Measurements from ENCODE around the gene TMOD3. TPM values are rescaled to one million over a fixed set of nuclear protein-coding genes. Genes with fewer than 3 reads are reported as not detected.
"Not testable (repeated sequence)": the region's sequence is repeated elsewhere in the genome, so short reads cannot be mapped to it uniquely, and the experiment has no call there.

TMOD3 gene
- total RNA-seq, 1 donor from 2014 or later: 37.4 TPM

DNA sequence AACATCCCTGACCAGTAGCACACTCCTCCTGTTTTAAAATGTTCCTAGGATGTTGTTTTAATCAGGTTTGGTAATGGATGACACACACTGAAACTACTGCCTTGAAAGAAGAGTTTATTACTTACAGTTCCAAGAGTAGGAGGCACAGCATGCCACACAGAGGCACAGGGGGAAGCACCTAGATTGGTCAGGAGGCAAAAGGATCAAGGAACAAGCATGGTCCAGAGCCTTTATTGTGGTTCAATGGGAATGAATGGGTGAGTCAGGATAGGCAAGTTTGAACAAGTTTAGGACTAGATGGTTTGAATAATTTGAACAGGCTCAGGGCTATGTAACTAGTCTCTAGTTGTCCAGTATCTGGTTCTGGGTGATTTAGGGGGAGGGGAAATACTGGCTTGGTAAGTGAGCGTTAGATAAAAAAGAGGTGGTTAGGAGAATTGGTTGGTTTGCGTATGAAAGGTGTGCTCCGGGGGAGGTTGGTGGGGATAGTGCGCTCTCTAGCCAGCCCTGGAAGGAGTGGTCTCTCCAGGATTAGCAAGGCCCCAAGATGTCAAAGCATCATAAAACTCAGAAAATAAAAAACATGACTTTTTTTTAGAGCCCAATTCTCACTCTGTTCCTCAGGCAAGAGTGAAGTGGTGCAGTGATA lies 35.1 kb downstream of the TMOD3 start:
- DNase-seq (ENCODE audit: low spot score): no peak

DNA sequence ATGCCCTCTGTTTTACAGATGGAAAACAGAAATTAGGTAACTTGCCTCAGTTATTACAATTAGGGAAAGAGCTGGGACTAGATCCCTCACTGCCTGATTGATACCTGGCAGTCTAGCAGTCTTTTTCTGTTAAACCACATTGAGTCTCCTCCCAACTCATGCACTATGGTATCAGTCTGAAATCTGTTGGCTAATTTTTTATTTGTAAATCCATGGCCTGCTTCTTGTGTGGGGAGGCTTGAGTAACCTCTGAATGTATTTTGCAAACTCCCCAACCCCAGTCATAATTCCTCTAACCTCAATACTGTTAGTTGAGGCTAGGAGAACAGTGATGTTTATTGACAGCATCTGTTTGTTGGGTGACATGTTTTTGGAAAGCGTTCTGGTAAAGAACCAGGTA lies 35.9 kb downstream of the TMOD3 start:
- no peak for DNase-seq (ENCODE audit: low spot score)

DNA sequence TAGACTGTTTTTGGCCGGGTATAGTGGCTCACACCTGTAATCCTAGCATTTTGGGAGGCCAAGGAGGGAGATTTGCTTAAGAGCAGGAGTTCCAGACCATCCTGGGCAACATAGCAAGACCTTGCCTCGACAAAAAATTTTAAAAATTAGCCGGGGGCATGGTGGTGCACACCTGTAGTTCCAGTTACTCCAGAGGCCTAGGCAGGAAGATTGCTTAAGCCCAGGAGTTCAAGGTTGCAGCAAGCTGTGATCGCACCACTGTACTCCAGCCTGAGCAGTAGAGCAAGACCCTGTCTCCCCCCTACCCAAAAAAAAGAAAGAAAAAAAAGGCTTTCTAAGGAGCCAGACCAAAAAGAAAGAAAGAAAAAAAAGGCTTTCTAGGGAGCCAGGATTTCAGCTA lies 36.7 kb downstream of the TMOD3 start:
- no peak for DNase-seq (ENCODE audit: low spot score)

DNA sequence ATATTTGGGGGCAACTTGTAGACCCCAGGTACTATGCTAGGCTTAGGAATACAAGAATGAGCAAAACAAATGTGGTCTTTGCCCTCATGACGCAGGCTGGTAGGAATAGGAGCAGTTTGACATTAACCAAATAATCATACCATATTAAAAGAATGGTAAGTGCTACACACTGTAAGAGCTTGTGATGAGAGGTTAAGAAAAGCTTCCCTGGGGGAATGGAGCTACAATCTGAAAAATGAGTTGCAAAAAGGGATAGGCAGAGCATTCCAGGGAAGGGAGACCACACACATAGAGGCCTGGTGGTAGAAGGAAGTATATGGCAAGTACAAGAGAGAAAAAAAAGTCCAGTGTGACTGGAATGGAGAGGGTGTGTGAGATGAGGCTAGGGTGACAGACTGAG lies 37.3 kb downstream of the TMOD3 start:
- DNase-seq (ENCODE audit: low spot score): no peak

DNA sequence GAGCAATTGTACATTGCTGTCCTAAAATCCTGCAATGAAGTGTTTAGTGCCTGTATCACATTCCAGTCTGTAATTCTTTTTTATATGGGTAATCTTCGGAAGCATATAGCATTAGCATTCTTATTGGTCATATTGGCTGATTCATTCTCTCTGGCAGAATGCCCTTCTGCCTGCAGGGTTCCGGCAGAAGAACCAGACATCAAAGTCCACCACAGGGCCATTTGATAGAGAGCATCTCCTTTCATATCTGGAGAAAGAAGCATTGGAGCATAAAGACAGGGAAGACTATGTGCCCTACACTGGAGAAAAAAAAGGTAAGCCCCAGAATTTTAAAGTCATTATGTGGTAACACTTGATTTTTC lies 39.6 kb downstream of the TMOD3 start:
- DNase-seq (ENCODE audit: low spot score): peak; percentile 69

- no peak for DNase-seq (ENCODE audit: low spot score)
Measured at GRCh38 chr15:51870774-51871173, 41.3 kb downstream of the TMOD3 start.

GRCh38 chr15:51874751-51875644 lies 45.5 kb downstream of the TMOD3 start:
- no peak for DNase-seq (ENCODE audit: low spot score)

DNA sequence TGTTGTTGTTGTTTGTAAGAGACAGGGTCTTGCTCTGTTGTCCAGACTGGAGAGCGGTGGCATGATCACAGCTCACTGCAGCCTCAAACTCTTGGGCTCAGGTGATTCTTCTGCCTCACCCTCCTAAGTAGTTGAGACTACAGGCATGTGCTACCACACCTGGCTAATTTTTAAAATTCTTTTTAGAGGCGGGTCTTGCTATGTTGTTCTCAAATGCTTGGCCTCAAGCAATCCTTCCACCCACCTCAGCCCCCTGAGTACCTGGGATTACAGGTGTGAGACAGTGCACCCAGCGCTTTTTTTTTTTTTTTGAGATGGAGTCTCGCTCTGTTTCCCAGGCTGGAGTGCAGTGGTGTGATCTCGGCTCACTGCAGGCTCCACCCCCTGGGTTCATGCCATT lies 46.7 kb downstream of the TMOD3 start:
- no peak for DNase-seq (ENCODE audit: low spot score)

DNA sequence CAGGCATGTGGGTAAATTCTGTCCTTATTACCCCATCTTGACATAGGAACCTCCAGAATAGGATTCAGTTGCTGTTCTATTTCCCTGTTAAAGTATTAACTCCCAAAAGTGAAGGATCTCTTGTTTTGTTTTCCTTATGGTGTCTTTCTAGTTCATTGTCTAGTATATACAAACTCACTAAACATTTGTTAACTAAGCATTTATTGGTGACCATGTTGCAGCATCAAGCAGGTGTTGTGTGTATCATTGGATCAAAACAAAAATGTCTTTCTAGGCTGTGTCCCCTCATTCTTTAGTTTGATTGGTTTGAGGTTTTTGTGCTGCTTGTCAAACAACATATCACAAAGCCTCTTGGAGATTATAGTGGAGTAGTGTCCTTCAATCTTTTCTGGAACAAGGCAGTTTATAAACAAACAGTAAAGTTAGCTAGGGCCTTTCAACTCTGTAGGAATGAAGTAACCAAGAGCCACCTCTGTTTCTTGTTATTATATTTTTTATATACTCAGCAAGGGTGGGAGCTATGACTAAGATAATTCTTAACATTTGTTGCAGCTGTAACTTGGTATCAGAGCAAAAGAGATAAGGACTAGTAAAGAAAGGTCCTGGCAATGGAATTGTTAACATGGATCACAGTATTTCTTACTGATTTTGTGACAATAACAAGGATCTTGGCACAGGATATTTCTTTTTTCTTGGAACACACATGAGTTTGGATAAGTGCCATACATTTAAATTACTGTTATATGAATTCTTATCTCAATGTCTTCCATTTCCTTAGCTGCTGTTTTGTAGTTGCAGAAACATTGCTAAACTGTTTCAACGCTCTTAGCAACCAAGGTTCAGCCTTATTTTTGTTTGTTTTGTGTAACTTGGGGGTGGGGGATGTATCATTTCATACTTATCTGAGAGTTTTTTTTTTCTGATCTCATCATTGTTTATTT lies 49.3 kb downstream of the TMOD3 start:
- DNase-seq (ENCODE audit: low spot score): no peak

- DNase-seq (ENCODE audit: low spot score): no peak
Measured at GRCh38 chr15:51879555-51879954, 50.1 kb downstream of the TMOD3 start.

DNA sequence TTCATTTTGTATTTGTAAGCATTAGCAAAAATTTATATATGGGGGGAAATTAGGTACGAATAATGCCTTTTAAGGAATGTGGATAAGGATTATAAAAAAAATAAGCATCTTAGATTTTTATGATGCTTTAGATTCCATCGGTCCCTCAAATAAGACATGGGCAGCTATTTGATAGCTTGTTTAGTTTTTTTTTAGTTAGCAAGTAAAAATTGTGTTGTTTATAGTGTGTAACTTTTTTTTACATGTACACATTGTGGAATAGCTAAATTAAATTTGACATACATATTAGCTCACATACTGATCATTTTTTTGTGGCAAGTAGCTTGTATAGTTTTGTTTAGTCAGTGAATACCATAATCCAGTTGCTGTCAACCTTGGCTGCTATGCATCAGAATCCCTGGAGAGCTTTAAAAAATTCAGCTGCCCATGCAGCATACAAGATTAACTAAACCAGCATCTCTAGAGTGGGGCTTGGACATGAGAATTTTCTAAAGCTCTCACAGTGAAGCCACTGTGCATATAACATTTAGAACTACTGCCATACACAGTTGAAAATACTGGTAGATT lies 53.9 kb downstream of the TMOD3 start:
- no peak for DNase-seq (ENCODE audit: low spot score)

DNA sequence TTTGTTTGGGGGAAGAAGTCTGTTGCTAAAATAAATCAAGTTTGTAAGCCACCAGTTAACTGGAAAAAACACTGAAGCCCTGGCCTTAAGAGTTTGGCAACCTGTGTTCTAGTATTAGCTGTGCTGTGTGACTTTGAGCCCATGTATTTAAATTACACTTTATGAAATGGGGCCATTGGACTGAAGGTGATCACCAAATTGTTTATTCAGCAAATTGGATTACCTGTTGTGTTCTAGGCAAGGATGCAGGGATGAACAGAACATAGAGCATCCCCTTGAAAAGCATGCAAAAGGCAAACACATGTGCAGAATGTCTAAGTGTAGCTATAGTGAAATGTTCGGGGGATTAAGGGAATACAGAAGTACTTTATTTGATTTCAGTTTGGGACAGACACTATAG lies 54.6 kb downstream of the TMOD3 start:
- no peak for DNase-seq (ENCODE audit: low spot score)

- no peak for DNase-seq (ENCODE audit: low spot score)
Measured at GRCh38 chr15:51884517-51885236, 55.2 kb downstream of the TMOD3 start.

GRCh38 chr15:51885758-51886157 lies 56.3 kb downstream of the TMOD3 start:
- not testable (repeated sequence) for DNase-seq (ENCODE audit: low spot score)

DNA sequence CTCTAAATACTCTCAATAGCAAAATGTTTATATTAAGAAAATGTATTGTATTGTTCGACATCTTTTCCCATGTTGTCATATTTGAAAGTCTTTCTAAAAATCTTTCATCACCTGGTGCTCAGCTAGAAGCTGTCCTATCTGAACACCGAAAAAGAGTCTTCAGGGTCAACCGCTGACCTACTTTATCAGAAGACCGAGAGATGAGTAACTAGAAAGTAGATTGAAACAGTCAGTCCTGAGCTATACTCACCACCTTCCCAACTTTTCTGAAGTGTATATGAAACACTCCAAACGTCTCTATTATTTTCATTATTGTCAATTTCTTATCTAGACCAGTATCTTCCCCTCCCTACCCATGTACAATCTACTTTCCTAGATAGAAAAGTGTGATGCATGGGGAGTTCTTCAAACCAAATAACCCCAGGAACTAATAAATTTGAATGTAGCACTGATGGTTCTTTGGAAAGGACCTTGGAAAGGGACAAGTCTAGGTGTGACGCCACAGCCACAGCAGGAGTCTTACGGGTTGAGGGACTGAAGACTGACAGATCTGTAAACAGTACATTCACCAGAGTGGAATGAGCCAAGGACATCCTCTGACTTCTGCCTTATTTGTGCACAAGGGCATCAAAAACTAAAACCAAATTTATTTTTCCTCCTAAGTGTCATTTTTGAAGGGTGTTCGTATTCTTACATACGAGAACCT lies 58.6 kb downstream of the TMOD3 start:
- no peak for DNase-seq (ENCODE audit: low spot score)

GRCh38 chr15:51888593-51889195 lies 59.2 kb downstream of the TMOD3 start:
- no peak for DNase-seq (ENCODE audit: low spot score)

DNA sequence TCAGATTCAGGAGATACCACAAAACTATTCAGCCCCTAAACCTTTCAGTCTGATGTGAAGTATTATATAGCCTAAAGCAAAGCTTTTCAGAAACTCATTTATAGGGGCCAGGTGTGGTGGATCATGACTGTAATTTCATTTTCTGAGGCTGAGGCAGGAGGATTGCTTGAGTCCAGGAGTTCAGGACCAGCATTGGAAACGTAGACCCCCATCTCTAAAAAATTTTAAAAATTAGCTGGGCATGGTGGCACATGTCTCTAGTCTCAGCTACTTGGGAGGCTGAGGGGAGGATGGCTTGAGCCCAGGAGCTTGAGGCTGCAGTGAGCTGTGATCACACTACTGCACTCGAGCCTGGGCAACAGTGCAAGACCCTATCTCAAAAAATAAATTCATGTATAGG lies 60.0 kb downstream of the TMOD3 start:
- DNase-seq (ENCODE audit: low spot score): no peak

GRCh38 chr15:51904421-51904820 lies 75.0 kb downstream of the TMOD3 start:
- DNase-seq (ENCODE audit: low spot score): no peak

GRCh38 chr15:51904931-51905330 lies 75.5 kb downstream of the TMOD3 start:
- DNase-seq (ENCODE audit: low spot score): no peak
